CD14-positive monocyte (primary cell): ENCODE results near the gene BLOC1S4. TPM values are rescaled to one million over a fixed set of nuclear protein-coding genes. Genes with fewer than 3 reads are reported as not detected.
A peak's percentile ranks its signal among the peaks of the same experiment; 100 is the strongest.

Experiments
- DNase-seq, 3 donors: peaks; one replicate each; pipeline ENCODE4 v3.0.0-alpha.2; 2011 to 2022
- H2AFZ ChIP-seq: 2 replicates; pipeline ENCODE4 v1.6.0; 2012; ENCODE audit warnings: mild to moderate bottlenecking, low read depth, low read length, inconsistent platforms; ENCODE audit not compliant: insufficient read depth, poor library complexity, severe bottlenecking
- H3K27ac ChIP-seq, 2 donors: 1 replicate in 1 of 2; 2 replicates in 1 of 2; pipeline ENCODE4 v1.5.1; 2012 to 2013; ENCODE audit warnings: low read length in 2 of 2, control low read depth in 1 of 2, inconsistent platforms in 1 of 2, low read depth in 1 of 2, mild to moderate bottlenecking in 1 of 2
- H3K27me3 ChIP-seq, 2 donors: one replicate each; pipeline versions ENCODE4 v1.6.0 to v1.6.1; 2011 to 2013; ENCODE audit warnings: low read length in 2 of 2; ENCODE audit not compliant: control insufficient read depth in 2 of 2, insufficient read depth in 2 of 2
- H3K36me3 ChIP-seq, 2 donors: replicated peaks in 1 of 2; 1 replicate in 1 of 2; 2 replicates in 1 of 2; pipeline versions ENCODE4 v1.5.1 to v1.6.1; 2012 to 2013; ENCODE audit warnings: low read length in 2 of 2, control low read depth in 1 of 2, inconsistent platforms in 1 of 2, mild to moderate bottlenecking in 1 of 2; ENCODE audit not compliant: insufficient read depth in 2 of 2, control insufficient read depth in 1 of 2
- H3K4me1 ChIP-seq, 2 donors: 1 replicate in 1 of 2; 2 replicates in 1 of 2; pipeline versions ENCODE4 v1.5.1 to v1.6.1; 2012 to 2013; ENCODE audit warnings: low read length in 2 of 2, control low read depth in 1 of 2, inconsistent platforms in 1 of 2, mild to moderate bottlenecking in 1 of 2, moderate library complexity in 1 of 2; ENCODE audit not compliant: insufficient read depth in 2 of 2, control insufficient read depth in 1 of 2
- H3K4me2 ChIP-seq: replicated peaks from 2 replicates; pipeline ENCODE3; 2012; ENCODE audit warnings: low read length, moderate library complexity, mild to moderate bottlenecking; ENCODE audit not compliant: poor library complexity, severe bottlenecking; ENCODE audit errors: extremely low read depth
- H3K4me3 ChIP-seq, 3 experiments: fragments of 200-600 bp in 1 of 3; sonication (generic) in 1 of 3; replicated peaks in 1 of 3; 1 replicate in 2 of 3; 2 replicates in 1 of 3; pipeline ENCODE4 v1.5.1; 2011 to 2013; ENCODE audit warnings: low read length in 3 of 3, mild to moderate bottlenecking in 3 of 3, control low read depth in 2 of 3, low read depth in 2 of 3, inconsistent platforms in 1 of 3, moderate library complexity in 1 of 3
- H3K79me2 ChIP-seq: 2 replicates; pipeline ENCODE4 v1.6.0; 2012; ENCODE audit warnings: mild to moderate bottlenecking, control low read depth, inconsistent platforms, low read length, moderate library complexity; ENCODE audit not compliant: insufficient read depth
- H3K9ac ChIP-seq: 2 replicates; pipeline ENCODE4 v1.6.0; 2017; ENCODE audit warnings: low read length, mild to moderate bottlenecking; ENCODE audit not compliant: insufficient read depth, poor library complexity, severe bottlenecking
- H3K9me3 ChIP-seq, 2 donors: replicated peaks in 1 of 2; 1 replicate in 1 of 2; 2 replicates in 1 of 2; pipeline versions ENCODE4 v1.5.1 to v1.6.1; 2012 to 2013; ENCODE audit warnings: low read length in 2 of 2, control low read depth in 1 of 2; ENCODE audit not compliant: control insufficient read depth in 1 of 2, insufficient read depth in 1 of 2
- H4K20me1 ChIP-seq: 2 replicates; pipeline ENCODE4 v1.6.0; 2012; ENCODE audit warnings: mild to moderate bottlenecking, low read length, control low read depth, moderate library complexity; ENCODE audit not compliant: insufficient read depth
- H3K27ac Mint-ChIP-seq, 7 donors: one replicate each; pipeline ENCODE4 v1.8.0; 2020; ENCODE audit warnings: mild to moderate bottlenecking in 7 of 7, mixed read lengths in 7 of 7, moderate library complexity in 6 of 7, inconsistent platforms in 2 of 7
- H3K27me3 Mint-ChIP-seq, 3 donors: one replicate each; pipeline ENCODE4 v1.8.0; 2021 to 2022; ENCODE audit warnings: low read depth in 3 of 3, mild to moderate bottlenecking in 3 of 3, mixed read lengths in 3 of 3, moderate library complexity in 3 of 3, inconsistent platforms in 1 of 3
- H3K36me3 Mint-ChIP-seq, 2 donors: one replicate each; pipeline ENCODE4 v1.8.0; 2020; ENCODE audit warnings: mixed read lengths in 2 of 2, inconsistent platforms in 1 of 2, mild to moderate bottlenecking in 1 of 2
- H3K4me1 Mint-ChIP-seq: one replicate; pipeline ENCODE4 v1.8.0; 2020; ENCODE audit warnings: mild to moderate bottlenecking, mixed read lengths
- H3K4me3 Mint-ChIP-seq, 2 donors: one replicate each; pipeline ENCODE4 v1.8.0; 2020; ENCODE audit warnings: mild to moderate bottlenecking in 2 of 2, mixed read lengths in 2 of 2, moderate library complexity in 1 of 2
- H3K9me3 Mint-ChIP-seq, 7 donors: one replicate each; pipeline ENCODE4 v1.8.0; 2020 to 2022; ENCODE audit warnings: mixed read lengths in 7 of 7, mild to moderate bottlenecking in 6 of 7, moderate library complexity in 6 of 7, inconsistent platforms in 2 of 7
- WGBS: methylation state at CpG from one replicate; pipeline ENCODE4 v1.1.5; 2013; ENCODE audit warnings: missing lambda C conversion rate; ENCODE audit not compliant: insufficient coverage; 5-methylcytosine and 5-hydroxymethylcytosine counted together
- intact Hi-C, 2 donors: fragments of 100-400 bp; cut with micrococcal nuclease; formaldehyde crosslinking; loops; one replicate each; pipeline versions ENCODE4 v1.15.0 to v1.15.1; 2023
- polyA plus RNA-seq, 3 donors: library from polyadenylated mRNA; depleted of rRNA in 1 of 3; unstranded in 2 of 3; stranded (reverse) in 1 of 3; fragments of 300-500 nt in 2 of 3; fragments of >200 nt in 1 of 3; fragmentation: Illumina TruSeq in 2 of 3; gene quantifications; 1 replicate in 2 of 3; 2 replicates in 1 of 3; pipeline ENCODE4 v1.2.3, GENCODE V29; 2012 to 2021
- TF ChIP-seq, protein P1 (sequence below): fragments of 200-600 bp; IDR thresholded peaks from one replicate; pipeline ENCODE4 v1.8.0; 2022; ENCODE audit warnings: antibody characterized with exemption, mild to moderate bottlenecking

The BLOC1S4 gene
- polyA plus RNA-seq, 3 donors, result 6.7 to 30.9 (median 20.1) TPM

DNA sequence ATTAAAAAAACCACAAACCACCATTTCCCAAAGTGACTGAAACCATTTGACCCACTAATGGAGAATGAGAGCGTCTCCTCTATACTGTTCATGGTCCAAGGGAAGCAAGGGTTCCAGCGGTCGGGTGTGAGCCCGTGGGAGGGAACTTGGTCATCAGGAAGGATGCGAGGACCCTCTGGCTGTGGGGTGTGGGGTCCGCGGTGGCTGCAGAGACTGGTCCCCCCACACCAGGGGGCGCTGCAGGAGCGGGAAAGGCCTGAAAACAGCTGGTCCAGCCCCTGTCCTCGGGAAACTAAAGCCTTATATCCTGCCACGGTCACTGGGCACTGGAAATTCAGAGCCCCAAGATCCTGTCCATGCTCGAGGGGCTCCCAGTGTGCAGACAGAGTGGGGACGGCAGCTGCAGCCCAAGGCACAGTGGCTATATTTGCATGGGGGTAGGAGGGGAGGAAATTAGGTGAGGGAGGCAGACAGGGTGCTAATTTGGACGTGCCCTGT, 4.3 kb downstream of the BLOC1S4 start:
- no peak overlapping the region for H3K27ac ChIP-seq

DNA sequence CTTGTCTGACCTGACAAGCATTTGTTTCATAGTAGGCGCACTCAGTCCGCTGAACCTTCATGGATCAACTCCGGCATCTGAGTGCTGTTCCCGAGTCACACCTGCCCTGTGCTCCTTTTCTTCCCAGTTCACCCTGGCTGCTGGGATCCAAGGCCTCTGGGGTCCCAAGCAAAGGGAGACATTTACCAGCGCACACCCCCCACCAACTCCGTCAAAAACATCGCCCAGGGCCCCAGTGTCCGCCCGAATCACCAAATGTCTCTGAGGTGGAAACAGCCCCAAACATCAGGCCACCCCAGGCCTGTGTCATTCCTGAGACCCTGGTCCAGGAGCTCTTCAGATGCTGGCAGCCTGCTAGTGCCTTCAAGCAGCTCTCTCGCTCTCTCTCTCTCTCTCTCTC, 5.1 kb downstream of the BLOC1S4 start:
- H3K27me3 ChIP-seq, result no peaks in the 10 kb centered on the region
- intact Hi-C loops, result loop anchor here (2.0 to 5.0 kb wide), 4 partner anchors 146 to 361 kb away; no protein-coding TSS in a partner anchor
- no peak overlapping the region for H3K4me3 ChIP-seq
- Mint-ChIP-seq H3K4me1 (peaks cover 17% of the 10 kb centered on the region), H3K27me3 (peaks cover 2 to 3% (median 2%) of the 10 kb centered on the region in 3 donors), H3K9me3 (no peaks in the 10 kb centered on the region), H3K27ac (peak overlapping the region in 1 of 7 donors; percentile 25), H3K36me3 (peaks cover 4 to 5% of the 10 kb centered on the region in 2 donors), H3K4me3 (no peak overlapping the region)
- H3K27ac ChIP-seq, result no peak overlapping the region
- H3K79me2 ChIP-seq, result peaks cover 18% of the 10 kb centered on the region
- 93% methylated on average over 9 of the region's 10 CpGs for WGBS
- no peaks in the 10 kb centered on the region for H3K36me3 ChIP-seq
- peaks cover 10% of the 10 kb centered on the region for H4K20me1 ChIP-seq
- peaks cover 13 to 22% of the 10 kb centered on the region in 2 donors for H3K4me1 ChIP-seq
- no peak overlapping the region for H2AFZ ChIP-seq
- TF ChIP-seq, protein P1, sequence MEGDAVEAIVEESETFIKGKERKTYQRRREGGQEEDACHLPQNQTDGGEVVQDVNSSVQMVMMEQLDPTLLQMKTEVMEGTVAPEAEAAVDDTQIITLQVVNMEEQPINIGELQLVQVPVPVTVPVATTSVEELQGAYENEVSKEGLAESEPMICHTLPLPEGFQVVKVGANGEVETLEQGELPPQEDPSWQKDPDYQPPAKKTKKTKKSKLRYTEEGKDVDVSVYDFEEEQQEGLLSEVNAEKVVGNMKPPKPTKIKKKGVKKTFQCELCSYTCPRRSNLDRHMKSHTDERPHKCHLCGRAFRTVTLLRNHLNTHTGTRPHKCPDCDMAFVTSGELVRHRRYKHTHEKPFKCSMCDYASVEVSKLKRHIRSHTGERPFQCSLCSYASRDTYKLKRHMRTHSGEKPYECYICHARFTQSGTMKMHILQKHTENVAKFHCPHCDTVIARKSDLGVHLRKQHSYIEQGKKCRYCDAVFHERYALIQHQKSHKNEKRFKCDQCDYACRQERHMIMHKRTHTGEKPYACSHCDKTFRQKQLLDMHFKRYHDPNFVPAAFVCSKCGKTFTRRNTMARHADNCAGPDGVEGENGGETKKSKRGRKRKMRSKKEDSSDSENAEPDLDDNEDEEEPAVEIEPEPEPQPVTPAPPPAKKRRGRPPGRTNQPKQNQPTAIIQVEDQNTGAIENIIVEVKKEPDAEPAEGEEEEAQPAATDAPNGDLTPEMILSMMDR, result no peak
- no peaks in the 10 kb centered on the region for H3K9me3 ChIP-seq
- no peak overlapping the region for H3K4me2 ChIP-seq
- DNase-seq, result no peak
- no peak overlapping the region for H3K9ac ChIP-seq

More for the DNA sequence above, 4.3 kb downstream of the BLOC1S4 start:
- no peak overlapping the region for H3K9ac ChIP-seq
- H2AFZ ChIP-seq, result no peak overlapping the region
- peak; percentile 53 to 72 (median 71) for DNase-seq
- Mint-ChIP-seq H3K9me3 (no peaks in the 10 kb centered on the region), H3K36me3 (peaks cover 4 to 5% of the 10 kb centered on the region in 2 donors), H3K4me1 (peaks cover 22% of the 10 kb centered on the region), H3K27me3 (peaks cover 2 to 3% (median 2%) of the 10 kb centered on the region in 3 donors), H3K4me3 (peak overlapping the region in 1 of 2 donors; percentile 24), H3K27ac (peak overlapping the region in 2 of 7 donors; percentile 32 to 44)
- peaks cover 10% of the 10 kb centered on the region for H4K20me1 ChIP-seq
- intact Hi-C loops, result loop anchor here (2.0 to 5.0 kb wide), 4 partner anchors 147 to 362 kb away; no protein-coding TSS in a partner anchor
- H3K36me3 ChIP-seq, result no peaks in the 10 kb centered on the region
- peaks cover 18% of the 10 kb centered on the region for H3K79me2 ChIP-seq
- no peak overlapping the region for H3K4me2 ChIP-seq
- no peak overlapping the region for H3K4me3 ChIP-seq
- 17% methylated on average over 2 of the region's 14 CpGs for WGBS
- H3K4me1 ChIP-seq, result peaks cover 18 to 28% of the 10 kb centered on the region in 2 donors
- TF ChIP-seq, protein P1, result peak; percentile 98
- no peaks in the 10 kb centered on the region for H3K27me3 ChIP-seq
- no peaks in the 10 kb centered on the region for H3K9me3 ChIP-seq
